PFSK-1 (cell line): ENCODE data around the gene PUM2.

Experiments
- POLR2AphosphoS5 ChIP-seq: IDR thresholded peaks from 2 replicates; pipeline ENCODE4 v1.6.1; 2012; ENCODE audit warnings: low read depth, mild to moderate bottlenecking, control low read depth, low read length, moderate library complexity
- SIN3A ChIP-seq: IDR thresholded peaks from 2 replicates; pipeline ENCODE4 v1.6.1; 2012; ENCODE audit warnings: mild to moderate bottlenecking, low read length, moderate library complexity, borderline replicate concordance; ENCODE audit not compliant: insufficient read depth
- TAF1 ChIP-seq: IDR thresholded peaks from 2 replicates; pipeline ENCODE4 v1.6.1; 2012; ENCODE audit warnings: low read length, control low read depth, borderline replicate concordance; ENCODE audit not compliant: insufficient read depth
- TF ChIP-seq, protein P1 (sequence below), 2 experiments: IDR thresholded peaks; 2 replicates each; pipeline versions ENCODE4 v1.6.1 to v1.8.0; 2011 to 2012; ENCODE audit warnings: low read depth in 2 of 2, low read length in 2 of 2, control low read depth in 1 of 2, inconsistent platforms in 1 of 2, mild to moderate bottlenecking in 1 of 2, moderate library complexity in 1 of 2; ENCODE audit not compliant: insufficient read depth in 1 of 2

- TF ChIP-seq POLR2AphosphoS5 (no peak), TAF1 (no peak), SIN3A (no peak)
- TF ChIP-seq, protein P1, sequence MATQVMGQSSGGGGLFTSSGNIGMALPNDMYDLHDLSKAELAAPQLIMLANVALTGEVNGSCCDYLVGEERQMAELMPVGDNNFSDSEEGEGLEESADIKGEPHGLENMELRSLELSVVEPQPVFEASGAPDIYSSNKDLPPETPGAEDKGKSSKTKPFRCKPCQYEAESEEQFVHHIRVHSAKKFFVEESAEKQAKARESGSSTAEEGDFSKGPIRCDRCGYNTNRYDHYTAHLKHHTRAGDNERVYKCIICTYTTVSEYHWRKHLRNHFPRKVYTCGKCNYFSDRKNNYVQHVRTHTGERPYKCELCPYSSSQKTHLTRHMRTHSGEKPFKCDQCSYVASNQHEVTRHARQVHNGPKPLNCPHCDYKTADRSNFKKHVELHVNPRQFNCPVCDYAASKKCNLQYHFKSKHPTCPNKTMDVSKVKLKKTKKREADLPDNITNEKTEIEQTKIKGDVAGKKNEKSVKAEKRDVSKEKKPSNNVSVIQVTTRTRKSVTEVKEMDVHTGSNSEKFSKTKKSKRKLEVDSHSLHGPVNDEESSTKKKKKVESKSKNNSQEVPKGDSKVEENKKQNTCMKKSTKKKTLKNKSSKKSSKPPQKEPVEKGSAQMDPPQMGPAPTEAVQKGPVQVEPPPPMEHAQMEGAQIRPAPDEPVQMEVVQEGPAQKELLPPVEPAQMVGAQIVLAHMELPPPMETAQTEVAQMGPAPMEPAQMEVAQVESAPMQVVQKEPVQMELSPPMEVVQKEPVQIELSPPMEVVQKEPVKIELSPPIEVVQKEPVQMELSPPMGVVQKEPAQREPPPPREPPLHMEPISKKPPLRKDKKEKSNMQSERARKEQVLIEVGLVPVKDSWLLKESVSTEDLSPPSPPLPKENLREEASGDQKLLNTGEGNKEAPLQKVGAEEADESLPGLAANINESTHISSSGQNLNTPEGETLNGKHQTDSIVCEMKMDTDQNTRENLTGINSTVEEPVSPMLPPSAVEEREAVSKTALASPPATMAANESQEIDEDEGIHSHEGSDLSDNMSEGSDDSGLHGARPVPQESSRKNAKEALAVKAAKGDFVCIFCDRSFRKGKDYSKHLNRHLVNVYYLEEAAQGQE (IDR thresholded peaks at IDR 0.05; ENCODE audit: insufficient read depth in 1 of 2, low read depth in 2 of 2, low read length in 2 of 2) = no peak
These were observed 136.7 kb downstream of the PUM2 start for GRCh38 chr2:20213651-20214565.
